B cell (primary cell): ENCODE results near the gene TCAIM.

Experiments
- CTCF ChIP-seq: fragments of 200-600 bp; IDR thresholded peaks from one replicate; pipeline ENCODE4 v1.8.0; 2022; ENCODE audit warnings: antibody characterized with exemption, mild to moderate bottlenecking
- EZH2 ChIP-seq: IDR thresholded peaks from 2 replicates; pipeline ENCODE4 v1.6.1; 2012; ENCODE audit warnings: borderline replicate concordance, low read depth, mild to moderate bottlenecking, moderate library complexity, low read length; ENCODE audit not compliant: insufficient read depth, poor library complexity, severe bottlenecking

GRCh38 chr3:44434834-44435510, 96.4 kb downstream of the TCAIM start:
- no peak for TF ChIP-seq CTCF
- no peak for TF ChIP-seq EZH2
